B cell (primary cell): ENCODE results near the gene TAGLN2.

ENCODE experiments used
- EZH2 ChIP-seq: IDR thresholded peaks from 2 replicates; pipeline ENCODE4 v1.6.1; 2012; ENCODE audit warnings: borderline replicate concordance, low read depth, mild to moderate bottlenecking, moderate library complexity, low read length; ENCODE audit not compliant: insufficient read depth, poor library complexity, severe bottlenecking
- TF ChIP-seq, protein P1 (sequence below): fragments of 200-600 bp; IDR thresholded peaks from one replicate; pipeline ENCODE4 v1.8.0; 2022; ENCODE audit warnings: antibody characterized with exemption, mild to moderate bottlenecking

- TF ChIP-seq, protein P1, sequence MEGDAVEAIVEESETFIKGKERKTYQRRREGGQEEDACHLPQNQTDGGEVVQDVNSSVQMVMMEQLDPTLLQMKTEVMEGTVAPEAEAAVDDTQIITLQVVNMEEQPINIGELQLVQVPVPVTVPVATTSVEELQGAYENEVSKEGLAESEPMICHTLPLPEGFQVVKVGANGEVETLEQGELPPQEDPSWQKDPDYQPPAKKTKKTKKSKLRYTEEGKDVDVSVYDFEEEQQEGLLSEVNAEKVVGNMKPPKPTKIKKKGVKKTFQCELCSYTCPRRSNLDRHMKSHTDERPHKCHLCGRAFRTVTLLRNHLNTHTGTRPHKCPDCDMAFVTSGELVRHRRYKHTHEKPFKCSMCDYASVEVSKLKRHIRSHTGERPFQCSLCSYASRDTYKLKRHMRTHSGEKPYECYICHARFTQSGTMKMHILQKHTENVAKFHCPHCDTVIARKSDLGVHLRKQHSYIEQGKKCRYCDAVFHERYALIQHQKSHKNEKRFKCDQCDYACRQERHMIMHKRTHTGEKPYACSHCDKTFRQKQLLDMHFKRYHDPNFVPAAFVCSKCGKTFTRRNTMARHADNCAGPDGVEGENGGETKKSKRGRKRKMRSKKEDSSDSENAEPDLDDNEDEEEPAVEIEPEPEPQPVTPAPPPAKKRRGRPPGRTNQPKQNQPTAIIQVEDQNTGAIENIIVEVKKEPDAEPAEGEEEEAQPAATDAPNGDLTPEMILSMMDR: no peak
- no peak for TF ChIP-seq EZH2
These were observed 6.0 kb downstream of the TAGLN2 start for GRCh38 chr1:159919236-159919865.
